ENCODE measurements around the gene SH2D1A.
A peak's percentile ranks its signal among the peaks of the same experiment; 100 is the strongest.
"Not testable (repeated sequence)": the region's sequence is repeated elsewhere in the genome, so short reads cannot be mapped to it uniquely, and the experiment has no call there.

Gene SH2D1A

GRCh38 chrX:124346117-124346876 is at the start of gene SH2D1A:
Gene SH2D1A (plus strand): TSS chrX:124346563. CDS start chrX:124346643, 80 bp downstream.
- DNase-seq = peak in 2 of 4 experiments; percentile 0 to 4

GRCh38 chrX:124299323-124299722 is 47.0 kb upstream of the SH2D1A start:
- DNase-seq = not testable (repeated sequence)

GRCh38 chrX:124300405-124300804 is 46.0 kb upstream of the SH2D1A start:
- no peak for DNase-seq

GRCh38 chrX:124307253-124307907 is 39.0 kb upstream of the SH2D1A start:
- no peak for DNase-seq

GRCh38 chrX:124325732-124326131 is 20.6 kb upstream of the SH2D1A start:
- no peak for DNase-seq

- DNase-seq = no peak
These were observed 17.6 kb upstream of the SH2D1A start for GRCh38 chrX:124328765-124329164.

GRCh38 chrX:124332481-124333424 is 13.6 kb upstream of the SH2D1A start, which contains the start of gene TEX13D:
Gene TEX13D (plus strand): TSS chrX:124332660. CDS start chrX:124332918, 258 bp downstream.
- DNase-seq = no peak

- no peak for DNase-seq
These were observed 12.5 kb upstream of the SH2D1A start for GRCh38 chrX:124333862-124334261.

- not testable (repeated sequence) for DNase-seq
These were observed 11.8 kb upstream of the SH2D1A start for GRCh38 chrX:124334555-124334954.

- DNase-seq = no peak
These were observed 10.8 kb upstream of the SH2D1A start for GRCh38 chrX:124335598-124335997.

GRCh38 chrX:124337916-124338315 is 8.4 kb upstream of the SH2D1A start:
- DNase-seq = no peak

GRCh38 chrX:124338733-124339514 is 7.4 kb upstream of the SH2D1A start:
- DNase-seq = no peak

GRCh38 chrX:124341396-124342132 is 4.8 kb upstream of the SH2D1A start:
- DNase-seq = no peak

- no peak for DNase-seq
These were observed 4.0 kb upstream of the SH2D1A start for GRCh38 chrX:124342174-124342867.

GRCh38 chrX:124343016-124343415 is 3.3 kb upstream of the SH2D1A start:
- no peak for DNase-seq

GRCh38 chrX:124344246-124344645 is 2.1 kb upstream of the SH2D1A start:
- DNase-seq = no peak

- no peak for DNase-seq
These were observed 496 bp downstream of the SH2D1A start for GRCh38 chrX:124346877-124347241.

- no peak for DNase-seq
These were observed 879 bp downstream of the SH2D1A start for GRCh38 chrX:124347242-124347641.

- DNase-seq = no peak
These were observed 1.8 kb downstream of the SH2D1A start for GRCh38 chrX:124348182-124348581.

GRCh38 chrX:124348885-124349453 is 2.6 kb downstream of the SH2D1A start:
- no peak for DNase-seq

GRCh38 chrX:124354648-124355047 is 8.3 kb downstream of the SH2D1A start:
- no peak for DNase-seq
